Hematopoietic multipotent progenitor cell treated with erythropoietin and hydrocortisone succinate and interleukin-3 and kit ligand, for 6 days (in vitro differentiated cells): ENCODE measurements around the gene NFATC2.

ENCODE experiments used
- DNase-seq: peaks from one replicate; pipeline ENCODE4 v3.0.0-alpha.2; 2015

The NFATC2 gene

GRCh38 chr20:51536116-51537069 lies 6.1 kb downstream of the NFATC2 start:
- no peak for DNase-seq

DNA sequence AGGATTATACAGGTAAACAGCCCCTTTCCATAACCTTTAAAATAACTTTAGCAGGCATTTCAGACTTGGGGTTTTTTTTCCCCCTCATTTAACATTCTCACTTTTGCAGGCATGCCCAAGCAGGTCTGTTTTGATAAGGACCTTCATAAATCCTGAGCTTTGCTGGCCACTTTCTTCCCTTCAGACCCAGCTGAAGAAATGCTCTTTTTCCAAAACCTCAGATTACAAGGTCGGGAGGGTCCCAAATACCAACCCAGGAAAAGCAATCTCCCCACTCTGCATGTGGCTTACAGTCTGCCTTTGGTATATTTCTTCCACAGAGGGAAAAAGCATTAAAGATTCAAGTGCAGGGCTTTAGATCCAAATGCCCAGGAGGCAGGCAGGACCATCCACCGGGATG lies 6.8 kb downstream of the NFATC2 start:
- no peak for DNase-seq

- peak; percentile 44 for DNase-seq
These were observed 7.5 kb downstream of the NFATC2 start for GRCh38 chr20:51535075-51535386.

GRCh38 chr20:51533291-51534172 lies 9.0 kb downstream of the NFATC2 start:
- no peak for DNase-seq

- no peak for DNase-seq
These were observed 9.8 kb downstream of the NFATC2 start for GRCh38 chr20:51532577-51533191.

- DNase-seq, result no peak
These were observed 10.6 kb downstream of the NFATC2 start for GRCh38 chr20:51531712-51532456.

DNA sequence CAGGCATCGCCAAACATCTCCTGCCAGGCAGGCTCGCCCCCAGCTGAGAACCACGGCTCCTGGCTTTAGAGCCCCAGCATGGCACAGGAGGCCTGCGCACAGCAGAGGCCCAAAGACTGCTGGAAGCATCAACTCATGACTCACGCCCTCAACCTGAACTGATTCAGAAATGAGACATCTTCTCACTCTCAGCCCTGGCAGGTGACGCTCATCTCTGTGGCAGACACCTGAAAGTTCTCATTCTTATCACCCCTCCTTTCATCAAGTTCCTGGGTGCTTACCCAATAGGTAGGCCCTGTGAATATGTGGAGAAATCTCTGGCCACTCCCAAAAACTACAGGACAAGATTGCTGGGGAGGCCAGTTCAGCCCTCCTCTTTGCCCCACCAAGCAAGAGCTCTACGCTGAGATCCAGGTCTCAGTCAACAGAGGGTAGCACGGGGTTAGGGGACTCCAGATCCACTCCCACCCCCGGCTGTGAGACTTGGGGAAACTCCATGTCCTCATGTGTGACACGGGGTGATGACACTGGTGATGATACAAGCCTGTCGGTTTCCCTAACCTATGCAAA lies 11.3 kb downstream of the NFATC2 start:
- no peak for DNase-seq

GRCh38 chr20:51529758-51530157 lies 12.8 kb downstream of the NFATC2 start:
- peak; percentile 57 for DNase-seq

- DNase-seq, result peak; percentile 79
These were observed 13.3 kb downstream of the NFATC2 start for GRCh38 chr20:51529081-51529681.

GRCh38 chr20:51528263-51529027 lies 14.1 kb downstream of the NFATC2 start:
- DNase-seq, result no peak

GRCh38 chr20:51526754-51527153 lies 15.8 kb downstream of the NFATC2 start:
- DNase-seq, result no peak

GRCh38 chr20:51526106-51526470 lies 16.4 kb downstream of the NFATC2 start:
- DNase-seq, result no peak

DNA sequence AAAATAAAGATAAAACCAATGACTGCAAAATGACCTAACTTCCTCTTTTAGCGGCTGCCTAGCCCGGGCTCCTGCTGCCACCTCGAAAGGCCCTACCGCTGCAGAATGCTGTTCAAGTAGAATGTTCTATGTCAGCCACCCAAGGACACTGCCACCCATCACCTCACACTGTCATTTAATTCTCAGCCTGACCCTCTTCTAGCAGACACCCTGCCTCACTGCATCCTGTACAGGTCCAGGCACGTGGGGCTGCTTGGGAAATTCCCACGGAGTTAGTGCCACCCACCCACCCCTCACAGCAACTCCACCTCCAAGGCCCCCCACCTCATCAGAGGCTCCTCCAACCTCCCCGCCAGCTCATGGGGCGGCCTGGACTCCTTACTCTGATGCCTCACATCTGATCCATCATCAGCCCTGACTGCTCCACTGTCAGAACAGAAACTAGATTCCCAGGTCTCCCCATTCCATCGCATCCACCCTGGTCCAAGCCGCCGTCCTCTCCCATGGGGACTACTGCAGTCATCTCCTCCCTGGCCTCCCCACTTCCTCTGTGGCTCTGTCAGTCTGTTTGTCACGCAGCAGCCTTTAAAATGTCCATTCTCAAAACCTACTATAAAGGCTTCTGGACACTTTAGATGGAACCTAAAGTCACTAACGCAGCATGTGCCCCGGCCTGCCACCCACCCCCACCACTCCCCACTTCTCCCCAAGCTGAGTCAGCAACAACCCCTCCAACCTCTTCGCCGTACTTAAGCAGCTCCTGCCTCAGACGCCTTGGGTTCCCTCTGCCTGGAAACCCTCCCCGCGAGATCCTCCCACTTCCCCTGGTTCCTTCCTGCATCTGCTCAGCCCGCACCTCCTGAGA lies 17.0 kb downstream of the NFATC2 start:
- DNase-seq, result peak; percentile 61

DNA sequence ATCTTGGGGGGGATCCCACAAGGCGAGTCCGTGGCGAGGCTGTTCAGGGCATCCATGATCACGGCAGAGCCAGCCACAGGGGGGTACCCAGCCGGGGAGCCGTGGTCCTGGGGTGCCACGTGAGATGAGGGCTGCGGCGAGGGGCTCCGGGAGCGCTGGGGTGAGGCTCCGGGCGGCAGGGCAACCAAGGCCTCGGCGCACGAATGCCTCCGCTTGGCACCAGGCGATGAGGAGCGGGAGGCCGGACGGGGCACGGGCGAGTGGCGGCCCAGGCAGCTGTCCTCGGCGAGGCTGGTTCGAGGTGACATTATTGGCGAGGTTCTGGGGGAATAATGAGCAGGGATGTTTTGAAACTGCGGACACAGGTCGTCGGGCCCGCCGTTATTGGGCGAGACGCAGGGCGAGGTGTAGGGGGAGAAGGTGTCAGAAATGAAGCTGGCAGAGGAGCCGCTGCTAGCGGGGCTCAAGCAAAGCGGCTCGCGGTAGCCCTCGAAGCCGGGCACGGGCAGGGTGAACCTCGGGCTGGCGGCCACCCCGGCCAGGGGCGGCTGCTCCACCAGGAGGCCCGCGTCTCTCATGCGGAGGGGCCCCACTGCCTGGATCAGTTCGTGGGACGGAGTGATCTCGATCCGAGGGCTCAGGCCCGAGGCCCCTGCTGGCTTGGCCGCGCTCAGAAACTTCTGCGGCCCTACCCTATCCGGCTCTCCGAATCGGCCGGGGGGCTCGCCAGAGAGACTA lies 19.1 kb downstream of the NFATC2 start:
- no peak for DNase-seq

DNA sequence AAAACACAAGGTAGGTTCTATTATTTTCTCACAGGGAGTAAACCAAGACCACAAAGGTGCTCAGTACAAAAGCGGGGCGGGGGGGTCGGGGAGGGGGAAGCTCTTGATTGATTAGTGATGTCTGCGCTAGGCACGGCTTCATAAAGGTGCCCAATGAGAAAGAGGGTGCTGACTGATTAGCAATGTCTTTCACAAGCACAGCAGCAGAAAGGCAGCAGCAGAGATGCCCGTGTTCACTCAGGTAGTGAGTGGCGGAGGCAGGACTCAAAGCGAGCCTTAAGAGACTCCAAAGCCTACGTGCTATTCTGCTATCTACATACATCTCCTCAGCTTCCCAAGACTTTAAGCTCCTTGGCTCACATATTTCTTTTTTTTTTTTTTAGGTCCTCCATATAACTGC lies 20.3 kb downstream of the NFATC2 start:
- DNase-seq, result no peak

DNA sequence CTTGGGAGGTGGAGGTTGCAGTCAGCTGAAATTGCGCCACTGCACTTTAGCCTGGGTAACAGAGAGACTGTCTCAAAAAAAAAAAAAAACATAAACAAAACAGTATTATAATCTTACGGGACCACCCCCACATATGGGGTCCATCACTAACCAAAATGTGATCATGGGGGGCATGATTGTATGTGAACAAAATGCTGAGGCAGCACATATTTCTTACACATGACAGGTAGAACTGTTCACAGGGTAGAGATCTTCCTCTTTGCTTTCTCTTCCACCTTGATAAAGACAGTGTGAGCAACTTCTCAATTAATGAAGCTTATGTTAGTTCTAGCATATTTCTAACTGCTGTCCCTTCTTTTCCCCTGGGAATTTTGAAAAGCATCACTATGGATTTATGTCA lies 24.7 kb downstream of the NFATC2 start:
- DNase-seq, result no peak

DNA sequence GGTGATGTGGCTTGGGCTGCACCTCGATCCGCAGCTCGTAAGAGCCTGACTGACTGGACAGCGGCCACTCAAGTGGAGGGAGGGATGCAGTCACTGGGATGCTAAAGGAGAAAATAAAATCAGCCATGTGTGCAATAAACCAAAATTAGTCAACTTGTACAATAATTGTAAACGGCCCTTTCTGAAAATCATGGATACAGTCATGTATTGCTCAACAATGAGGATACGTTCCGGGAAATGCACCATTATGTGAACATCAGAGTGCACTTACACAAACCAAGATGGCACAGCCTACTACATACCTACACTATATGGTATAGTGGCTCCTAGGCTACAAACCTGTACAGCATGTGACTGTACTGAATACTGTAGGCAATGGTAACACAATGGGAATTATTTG lies 25.7 kb downstream of the NFATC2 start:
- no peak for DNase-seq

- DNase-seq, result no peak
These were observed 27.7 kb downstream of the NFATC2 start for GRCh38 chr20:51514836-51515235.

GRCh38 chr20:51514249-51514648 lies 28.3 kb downstream of the NFATC2 start:
- no peak for DNase-seq
